Measurements from ENCODE around the gene IGFL4.

IGFL4 gene

GRCh38 chr19:46009530-46010510, 31.0 kb downstream of the IGFL4 start (continued):
- no peak for TF ChIP-seq ZNF157 (tag by site-specific recombination; IDR thresholded peaks at IDR 0.05)
- no peak; the same call in 1 of the 2 replicates for TF ChIP-seq ZNF600 (tag by site-specific recombination; IDR thresholded peaks at IDR 0.05)
- TF ChIP-seq, protein P1, sequence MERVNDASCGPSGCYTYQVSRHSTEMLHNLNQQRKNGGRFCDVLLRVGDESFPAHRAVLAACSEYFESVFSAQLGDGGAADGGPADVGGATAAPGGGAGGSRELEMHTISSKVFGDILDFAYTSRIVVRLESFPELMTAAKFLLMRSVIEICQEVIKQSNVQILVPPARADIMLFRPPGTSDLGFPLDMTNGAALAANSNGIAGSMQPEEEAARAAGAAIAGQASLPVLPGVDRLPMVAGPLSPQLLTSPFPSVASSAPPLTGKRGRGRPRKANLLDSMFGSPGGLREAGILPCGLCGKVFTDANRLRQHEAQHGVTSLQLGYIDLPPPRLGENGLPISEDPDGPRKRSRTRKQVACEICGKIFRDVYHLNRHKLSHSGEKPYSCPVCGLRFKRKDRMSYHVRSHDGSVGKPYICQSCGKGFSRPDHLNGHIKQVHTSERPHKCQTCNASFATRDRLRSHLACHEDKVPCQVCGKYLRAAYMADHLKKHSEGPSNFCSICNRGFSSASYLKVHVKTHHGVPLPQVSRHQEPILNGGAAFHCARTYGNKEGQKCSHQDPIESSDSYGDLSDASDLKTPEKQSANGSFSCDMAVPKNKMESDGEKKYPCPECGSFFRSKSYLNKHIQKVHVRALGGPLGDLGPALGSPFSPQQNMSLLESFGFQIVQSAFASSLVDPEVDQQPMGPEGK (tag by site-specific recombination; IDR thresholded peaks at IDR 0.05), result 0 out of 2 replicates have a peak, but pooled peaks have one; percentile 50
- TF ChIP-seq PRDM10 (tag by site-specific recombination; IDR thresholded peaks at IDR 0.05), result 0 out of 2 replicates have a peak, but pooled peaks have one; percentile 36
- no peak for TF ChIP-seq ZNF513 (tag by site-specific recombination; IDR thresholded peaks at IDR 0.05)
- TF ChIP-seq ZNF138 (tag by site-specific recombination; IDR thresholded peaks at IDR 0.05; ENCODE audit: borderline replicate concordance), result no peak
- TF ChIP-seq ZNF48 (tag by site-specific recombination; IDR thresholded peaks at IDR 0.05), result no peak
- TF ChIP-seq, protein P2, sequence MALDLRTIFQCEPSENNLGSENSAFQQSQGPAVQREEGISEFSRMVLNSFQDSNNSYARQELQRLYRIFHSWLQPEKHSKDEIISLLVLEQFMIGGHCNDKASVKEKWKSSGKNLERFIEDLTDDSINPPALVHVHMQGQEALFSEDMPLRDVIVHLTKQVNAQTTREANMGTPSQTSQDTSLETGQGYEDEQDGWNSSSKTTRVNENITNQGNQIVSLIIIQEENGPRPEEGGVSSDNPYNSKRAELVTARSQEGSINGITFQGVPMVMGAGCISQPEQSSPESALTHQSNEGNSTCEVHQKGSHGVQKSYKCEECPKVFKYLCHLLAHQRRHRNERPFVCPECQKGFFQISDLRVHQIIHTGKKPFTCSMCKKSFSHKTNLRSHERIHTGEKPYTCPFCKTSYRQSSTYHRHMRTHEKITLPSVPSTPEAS (tag by site-specific recombination; IDR thresholded peaks at IDR 0.05), result peak; percentile 96
- no peak for TF ChIP-seq ZBTB7A (tag by site-specific recombination; IDR thresholded peaks at IDR 0.05; ENCODE audit: low read depth)
- no peak for TF ChIP-seq ZNF596 (tag by site-specific recombination; IDR thresholded peaks at IDR 0.05)
- no peak for TF ChIP-seq KLF17 (tag by site-specific recombination; IDR thresholded peaks at IDR 0.05)
- no peak for TF ChIP-seq ZNF416 (tag by site-specific recombination; IDR thresholded peaks at IDR 0.05)
- TF ChIP-seq ZBTB26 (tag by site-specific recombination; optimal IDR thresholded peaks at IDR 0.05), result peak; percentile 60
